ENCODE results near the gene GAK. TPM values are rescaled to one million over a fixed set of nuclear protein-coding genes. Genes with fewer than 3 reads are reported as not detected.
A peak's percentile ranks its signal among the peaks of the same experiment; 100 is the strongest.

The GAK gene
- total and polyA plus RNA-seq, 2 of the 4 experiments (the other 2 are of a cell fraction): 45.1 to 133 TPM

DNA sequence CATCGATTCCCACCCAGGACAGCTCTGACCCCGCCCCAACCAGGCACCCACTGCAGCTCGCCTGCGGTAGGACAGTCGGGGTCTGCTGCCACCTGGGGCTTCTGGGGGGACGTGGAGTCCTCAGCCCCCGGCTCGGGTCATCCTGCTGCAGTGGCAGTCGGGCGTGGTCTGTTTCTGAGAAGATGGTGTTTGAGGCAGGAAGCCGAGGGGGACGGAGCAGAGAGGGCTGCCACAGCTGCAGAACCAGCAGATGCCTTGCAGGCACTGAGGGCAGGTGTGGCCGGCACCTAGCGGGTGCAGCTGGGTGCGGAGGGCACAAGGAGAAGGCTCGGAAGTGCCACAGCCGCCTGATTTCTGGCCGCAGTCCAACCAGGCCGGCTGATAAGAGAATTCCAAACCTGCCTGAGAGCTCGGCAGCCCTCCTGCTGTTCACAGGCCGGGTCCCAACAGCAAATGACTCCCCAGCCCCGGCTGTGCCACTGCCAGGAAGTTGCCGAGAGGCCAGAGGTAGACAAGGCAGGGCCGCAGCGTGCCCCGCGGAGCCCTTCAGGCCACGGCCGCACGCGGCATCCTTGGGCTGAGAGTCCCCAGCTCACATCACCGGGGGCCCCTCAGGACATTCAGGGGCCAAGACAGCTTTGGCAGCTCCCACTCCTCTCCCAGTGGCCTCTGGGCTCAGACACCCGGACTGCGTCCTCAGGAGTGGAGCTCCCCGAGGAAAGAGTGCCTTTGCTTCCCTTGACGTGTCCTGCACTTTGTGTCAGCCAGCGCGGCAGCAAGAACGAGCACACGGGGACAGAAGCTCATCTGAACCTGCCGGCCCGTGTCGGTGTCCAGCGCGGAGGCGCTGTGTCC is 96.7 kb downstream of the GAK start:
- H3K4ac ChIP-seq (ENCODE audit: low read depth, low read length): no peak overlapping the region
- POLR2A ChIA-PET (ENCODE audit: unreplicated experiment): interaction anchor here (0.6 kb wide), 1 partner anchor 52 kb away, joined by 7 read pairs; no protein-coding TSS in a partner anchor
- dilution Hi-C loops (cut with HindIII; ENCODE audit: low sequenced_read_pairs, unreplicated experiment): no loop called here
- no peak for TF ChIP-seq RFX5 (IDR thresholded peaks at IDR 0.05; ENCODE audit: low read depth, low read length)
- TF ChIP-seq SMC3 (IDR thresholded peaks at IDR 0.05; ENCODE audit: low read depth, low read length): no peak
- no peak for TF ChIP-seq RCOR1 (IDR thresholded peaks at IDR 0.05; ENCODE audit: insufficient replicate concordance, low read length)
- TF ChIP-seq, protein P1, sequence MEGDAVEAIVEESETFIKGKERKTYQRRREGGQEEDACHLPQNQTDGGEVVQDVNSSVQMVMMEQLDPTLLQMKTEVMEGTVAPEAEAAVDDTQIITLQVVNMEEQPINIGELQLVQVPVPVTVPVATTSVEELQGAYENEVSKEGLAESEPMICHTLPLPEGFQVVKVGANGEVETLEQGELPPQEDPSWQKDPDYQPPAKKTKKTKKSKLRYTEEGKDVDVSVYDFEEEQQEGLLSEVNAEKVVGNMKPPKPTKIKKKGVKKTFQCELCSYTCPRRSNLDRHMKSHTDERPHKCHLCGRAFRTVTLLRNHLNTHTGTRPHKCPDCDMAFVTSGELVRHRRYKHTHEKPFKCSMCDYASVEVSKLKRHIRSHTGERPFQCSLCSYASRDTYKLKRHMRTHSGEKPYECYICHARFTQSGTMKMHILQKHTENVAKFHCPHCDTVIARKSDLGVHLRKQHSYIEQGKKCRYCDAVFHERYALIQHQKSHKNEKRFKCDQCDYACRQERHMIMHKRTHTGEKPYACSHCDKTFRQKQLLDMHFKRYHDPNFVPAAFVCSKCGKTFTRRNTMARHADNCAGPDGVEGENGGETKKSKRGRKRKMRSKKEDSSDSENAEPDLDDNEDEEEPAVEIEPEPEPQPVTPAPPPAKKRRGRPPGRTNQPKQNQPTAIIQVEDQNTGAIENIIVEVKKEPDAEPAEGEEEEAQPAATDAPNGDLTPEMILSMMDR (conservative IDR thresholded peaks at IDR 0.05; ENCODE audit: low read depth, low read length): no peak
- no peak for TF ChIP-seq CHD1 (IDR thresholded peaks at IDR 0.05; ENCODE audit: low read depth, low read length)
- TF ChIP-seq USF2 (IDR thresholded peaks at IDR 0.05; ENCODE audit: low read depth, low read length): no peak
- TF ChIP-seq NFE2L2 (IDR thresholded peaks at IDR 0.05; ENCODE audit: low read depth, low read length): no peak
- TF ChIP-seq FOS (IDR thresholded peaks at IDR 0.05; ENCODE audit: low read depth, low read length): no peak
- no peak for TF ChIP-seq MAFK (IDR thresholded peaks at IDR 0.05; ENCODE audit: low read depth, low read length)
- no peak for TF ChIP-seq CEBPB (IDR thresholded peaks at IDR 0.05; ENCODE audit: low read depth, low read length)
- TF ChIP-seq MXI1 (IDR thresholded peaks at IDR 0.05; ENCODE audit: borderline replicate concordance, low read depth, low read length): no peak
- no peak for TF ChIP-seq BHLHE40 (IDR thresholded peaks at IDR 0.05; ENCODE audit: low read depth, low read length)
- TF ChIP-seq ELK1 (IDR thresholded peaks at IDR 0.05; ENCODE audit: borderline replicate concordance, low read depth, low read length): no peak
- TF ChIP-seq RAD21 (IDR thresholded peaks at IDR 0.05; ENCODE audit: low read length): no peak
- no peak for TF ChIP-seq MAZ (IDR thresholded peaks at IDR 0.05; ENCODE audit: borderline replicate concordance, low read depth, low read length)

More for the DNA sequence above, 96.7 kb downstream of the GAK start:
- intact Hi-C loops (cut with micrococcal nuclease) (no loop called here), in situ Hi-C loops (cut with MboI; ENCODE audit: low sequenced_read_pairs) (no loop called here)
- Histone ChIP-seq H3K4me2 (ENCODE audit: low read depth, low read length) (no peak overlapping the region), H3K56ac (ENCODE audit: extremely low read depth, insufficient read depth, low read length) (no peak overlapping the region), H2BK20ac (ENCODE audit: low read depth, low read length) (no peak overlapping the region), H3K79me1 (ENCODE audit: low read depth in 1 of 2, low read length in 2 of 2) (no peaks in the 10 kb centered on the region), H2AFZ (replicated peaks; ENCODE audit: low read length, poor library complexity) (peak overlapping the region; percentile 32), H2AK5ac (ENCODE audit: low read depth, low read length) (no peak overlapping the region), H3K27me3 (ENCODE audit: control insufficient read depth, insufficient read depth, low read length) (peaks cover 10% of the 10 kb centered on the region), H4K5ac (ENCODE audit: low read depth, low read length) (no peak overlapping the region), H3K9ac (ENCODE audit: low read depth, low read length) (no peak overlapping the region), H2AK9ac (replicated peaks; ENCODE audit: low read depth, low read length, poor library complexity) (no peak overlapping the region), H2BK120ac (ENCODE audit: low read depth, low read length) (no peak overlapping the region), H4K20me1 (ENCODE audit: insufficient read depth, low read length) (no peaks in the 10 kb centered on the region), H3K23ac (ENCODE audit: low read depth, low read length) (no peak overlapping the region), H3K27ac (ENCODE audit: insufficient read depth, low read length) (no peak overlapping the region), H4K91ac (ENCODE audit: insufficient read depth, low read depth, low read length) (no peak overlapping the region), H3K9me3 (ENCODE audit: control insufficient read depth, insufficient read depth, low read length) (peaks cover 13% of the 10 kb centered on the region), H3K36me3 (ENCODE audit: control insufficient read depth, insufficient read depth, low read length) (no peaks in the 10 kb centered on the region), H3K14ac (replicated peaks; ENCODE audit: low read depth, low read length) (no peak overlapping the region), H2BK5ac (ENCODE audit: low read depth, low read length, poor library complexity, severe bottlenecking) (no peak overlapping the region), H3K9me1 (ENCODE audit: insufficient read depth, low read length) (no peaks in the 10 kb centered on the region), H3K4me1 (ENCODE audit: control insufficient read depth, insufficient read depth, low read length) (no peaks in the 10 kb centered on the region), H3K18ac (ENCODE audit: low read depth, low read length) (no peak overlapping the region), H3K4me3 (ENCODE audit: insufficient read depth, low read depth, low read length) (no peak overlapping the region), H4K8ac (ENCODE audit: low read depth in 2 of 2, low read length in 2 of 2) (no peak overlapping the region), H2BK15ac (ENCODE audit: low read depth, low read length) (no peak overlapping the region)
- CTCF ChIA-PET: no interaction called here
- WGBS, 2 experiments (ENCODE audit: extremely low coverage in 2 of 2, insufficient read length in 1 of 2): 88% methylated on average over 37 of the region's 46 CpGs; no CpG with 5 or more reads in 1 of the 2 experiments
- ATAC-seq (ENCODE audit: low read depth): no peak
- no TSS peak for BruUV-seq (replicated peaks)
- DNase-seq: no peak

Measured in IMR-90 (cell line).